ENCODE results near the gene CA7.
A peak's percentile ranks its signal among the peaks of the same experiment; 100 is the strongest.
"Not testable (repeated sequence)": the region's sequence is repeated elsewhere in the genome, so short reads cannot be mapped to it uniquely, and the experiment has no call there.

CA7 gene

GRCh38 chr16:66888647-66889615 lies 44.7 kb downstream of the CA7 start:
- H3K4me3 ChIP-seq (ENCODE audit: low read depth in 1 of 2, low read length in 2 of 2): no peak overlapping the region
- peaks cover 0 to 19% of the 10 kb centered on the region in 2 donors for H3K36me3 ChIP-seq (ENCODE audit: control insufficient read depth in 1 of 2, insufficient read depth in 2 of 2, low read length in 2 of 2)
- no peaks in the 10 kb centered on the region for H3K4me1 ChIP-seq (ENCODE audit: control insufficient read depth in 1 of 2, insufficient read depth in 2 of 2, low read length in 2 of 2)
- H3K9me3 ChIP-seq (ENCODE audit: control insufficient read depth in 1 of 2, low read length in 2 of 2): no peaks in the 10 kb centered on the region
- no peak overlapping the region for H3K27ac ChIP-seq (ENCODE audit: low read length)
- no peaks in the 10 kb centered on the region for H3K27me3 ChIP-seq (ENCODE audit: low read depth, low read length)

GRCh38 chr16:66889622-66890021 lies 45.4 kb downstream of the CA7 start:
- no peaks in the 10 kb centered on the region for H3K4me1 ChIP-seq (ENCODE audit: control insufficient read depth in 1 of 2, insufficient read depth in 2 of 2, low read length in 2 of 2)
- no peak overlapping the region for H3K27ac ChIP-seq (ENCODE audit: low read length)
- H3K36me3 ChIP-seq (ENCODE audit: control insufficient read depth in 1 of 2, insufficient read depth in 2 of 2, low read length in 2 of 2): peaks cover 0 to 16% of the 10 kb centered on the region in 2 donors
- H3K4me3 ChIP-seq (ENCODE audit: low read depth in 1 of 2, low read length in 2 of 2): no peak overlapping the region
- no peaks in the 10 kb centered on the region for H3K9me3 ChIP-seq (ENCODE audit: control insufficient read depth in 1 of 2, low read length in 2 of 2)
- no peaks in the 10 kb centered on the region for H3K27me3 ChIP-seq (ENCODE audit: low read depth, low read length)

- no peak overlapping the region for H3K4me3 ChIP-seq (ENCODE audit: low read depth in 1 of 2, low read length in 2 of 2)
- H3K27ac ChIP-seq (ENCODE audit: low read length): no peak overlapping the region
- no peaks in the 10 kb centered on the region for H3K9me3 ChIP-seq (ENCODE audit: control insufficient read depth in 1 of 2, low read length in 2 of 2)
- no peaks in the 10 kb centered on the region for H3K4me1 ChIP-seq (ENCODE audit: control insufficient read depth in 1 of 2, insufficient read depth in 2 of 2, low read length in 2 of 2)
- H3K36me3 ChIP-seq (ENCODE audit: control insufficient read depth in 1 of 2, insufficient read depth in 2 of 2, low read length in 2 of 2): peaks cover 0 to 4% of the 10 kb centered on the region in 2 donors
- H3K27me3 ChIP-seq (ENCODE audit: low read depth, low read length): no peaks in the 10 kb centered on the region
Observed at GRCh38 chr16:66890799-66891198, 46.6 kb downstream of the CA7 start.

- H3K36me3 ChIP-seq (ENCODE audit: control insufficient read depth in 1 of 2, insufficient read depth in 2 of 2, low read length in 2 of 2): peaks cover 0 to 3% of the 10 kb centered on the region in 2 donors
- no peaks in the 10 kb centered on the region for H3K27me3 ChIP-seq (ENCODE audit: low read depth, low read length)
- no peak overlapping the region for H3K4me3 ChIP-seq (ENCODE audit: low read depth in 1 of 2, low read length in 2 of 2)
- H3K9me3 ChIP-seq (ENCODE audit: control insufficient read depth in 1 of 2, low read length in 2 of 2): no peaks in the 10 kb centered on the region
- H3K27ac ChIP-seq (ENCODE audit: low read length): no peak overlapping the region
- H3K4me1 ChIP-seq (ENCODE audit: control insufficient read depth in 1 of 2, insufficient read depth in 2 of 2, low read length in 2 of 2): no peaks in the 10 kb centered on the region
Observed at GRCh38 chr16:66891360-66891759, 47.1 kb downstream of the CA7 start.

DNA sequence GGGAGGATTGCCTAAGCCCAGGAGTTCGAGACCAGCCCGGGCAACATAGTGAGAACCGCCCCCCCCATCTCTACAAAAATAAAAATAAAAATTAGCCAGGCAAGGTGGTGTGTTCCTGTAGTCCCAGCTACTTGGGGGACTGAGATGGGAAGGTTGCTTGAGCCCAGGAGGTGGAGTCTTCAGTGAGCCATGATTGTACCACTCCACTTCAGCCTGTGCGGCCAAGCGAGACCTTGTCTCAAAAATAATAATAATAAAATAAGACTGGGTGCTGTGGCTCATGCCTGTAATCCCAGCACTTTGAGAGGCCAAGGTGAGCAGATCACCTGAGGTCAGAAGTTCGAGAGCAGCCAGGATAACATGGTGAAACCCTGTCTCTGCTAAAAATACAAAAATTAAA lies 47.6 kb downstream of the CA7 start:
- Histone ChIP-seq H3K9me3 (ENCODE audit: control insufficient read depth in 1 of 2, low read length in 2 of 2) (no peaks in the 10 kb centered on the region), H3K4me1 (ENCODE audit: control insufficient read depth in 1 of 2, insufficient read depth in 2 of 2, low read length in 2 of 2) (no peaks in the 10 kb centered on the region), H3K27me3 (ENCODE audit: low read depth, low read length) (no peaks in the 10 kb centered on the region), H3K27ac (ENCODE audit: low read length) (no peak overlapping the region), H3K4me3 (ENCODE audit: low read depth in 1 of 2, low read length in 2 of 2) (no peak overlapping the region), H3K36me3 (ENCODE audit: control insufficient read depth in 1 of 2, insufficient read depth in 2 of 2, low read length in 2 of 2) (peaks cover 0 to 3% of the 10 kb centered on the region in 2 donors)

DNA sequence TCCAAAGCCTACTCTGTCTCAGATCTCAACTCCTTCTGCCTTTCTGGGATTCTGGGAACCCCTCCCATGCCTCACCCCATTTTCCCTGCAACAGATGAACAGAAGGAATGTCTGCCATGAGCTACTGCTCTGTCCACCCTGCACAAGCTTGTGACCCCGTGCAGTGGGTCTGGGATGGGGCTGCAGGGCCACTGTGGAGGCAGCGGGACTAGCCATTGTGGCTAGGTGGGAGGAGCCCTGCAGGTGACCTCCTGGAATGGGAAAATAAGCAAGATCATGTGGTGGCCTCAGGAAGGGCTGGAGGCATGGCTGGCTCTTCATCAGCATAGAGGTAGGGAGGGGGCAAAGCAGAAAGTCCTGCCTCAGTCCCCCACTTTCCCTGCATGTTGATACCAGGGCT lies 49.8 kb downstream of the CA7 start:
- Histone ChIP-seq H3K27me3 (ENCODE audit: low read depth, low read length) (no peaks in the 10 kb centered on the region), H3K36me3 (ENCODE audit: control insufficient read depth in 1 of 2, insufficient read depth in 2 of 2, low read length in 2 of 2) (peaks cover 0 to 3% of the 10 kb centered on the region in 2 donors), H3K4me3 (ENCODE audit: low read depth in 1 of 2, low read length in 2 of 2) (no peak overlapping the region), H3K27ac (ENCODE audit: low read length) (no peak overlapping the region), H3K9me3 (ENCODE audit: control insufficient read depth in 1 of 2, low read length in 2 of 2) (no peaks in the 10 kb centered on the region), H3K4me1 (ENCODE audit: control insufficient read depth in 1 of 2, insufficient read depth in 2 of 2, low read length in 2 of 2) (peaks cover 0 to 8% of the 10 kb centered on the region in 2 donors)

GRCh38 chr16:66894948-66895688 lies 50.9 kb downstream of the CA7 start:
- peaks cover 0 to 3% of the 10 kb centered on the region in 2 donors for H3K36me3 ChIP-seq (ENCODE audit: control insufficient read depth in 1 of 2, insufficient read depth in 2 of 2, low read length in 2 of 2)
- peaks cover 9 to 19% of the 10 kb centered on the region in 2 donors for H3K4me1 ChIP-seq (ENCODE audit: control insufficient read depth in 1 of 2, insufficient read depth in 2 of 2, low read length in 2 of 2)

DNA sequence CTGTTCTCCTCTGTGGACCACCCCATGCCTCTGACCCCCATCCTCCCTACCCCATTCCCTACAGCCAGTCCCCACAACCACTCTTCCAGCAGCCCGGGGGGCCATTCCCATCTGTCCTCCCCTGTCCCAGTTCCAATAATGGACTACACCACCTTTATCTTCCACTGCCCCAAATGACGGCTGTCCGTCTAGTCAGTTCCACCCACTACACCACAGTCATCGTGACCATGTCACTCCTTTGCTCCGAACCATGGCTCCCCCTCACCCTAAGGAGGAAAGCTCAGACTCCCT lies 51.4 kb downstream of the CA7 start:
- Histone ChIP-seq H3K27me3 (ENCODE audit: low read depth, low read length) (no peaks in the 10 kb centered on the region), H3K4me1 (ENCODE audit: control insufficient read depth in 1 of 2, insufficient read depth in 2 of 2, low read length in 2 of 2) (peaks cover 12 to 23% of the 10 kb centered on the region in 2 donors), H3K9me3 (ENCODE audit: control insufficient read depth in 1 of 2, low read length in 2 of 2) (no peaks in the 10 kb centered on the region), H3K36me3 (ENCODE audit: control insufficient read depth in 1 of 2, insufficient read depth in 2 of 2, low read length in 2 of 2) (peaks cover 0 to 3% of the 10 kb centered on the region in 2 donors), H3K4me3 (ENCODE audit: low read depth in 1 of 2, low read length in 2 of 2) (no peak overlapping the region), H3K27ac (ENCODE audit: low read length) (peak overlapping the region; percentile 14)

More at GRCh38 chr16:66894948-66895688, 50.9 kb downstream of the CA7 start:
- H3K27me3 ChIP-seq (ENCODE audit: low read depth, low read length): no peaks in the 10 kb centered on the region
- no peak overlapping the region for H3K4me3 ChIP-seq (ENCODE audit: low read depth in 1 of 2, low read length in 2 of 2)
- no peak overlapping the region for H3K27ac ChIP-seq (ENCODE audit: low read length)
- no peaks in the 10 kb centered on the region for H3K9me3 ChIP-seq (ENCODE audit: control insufficient read depth in 1 of 2, low read length in 2 of 2)

DNA sequence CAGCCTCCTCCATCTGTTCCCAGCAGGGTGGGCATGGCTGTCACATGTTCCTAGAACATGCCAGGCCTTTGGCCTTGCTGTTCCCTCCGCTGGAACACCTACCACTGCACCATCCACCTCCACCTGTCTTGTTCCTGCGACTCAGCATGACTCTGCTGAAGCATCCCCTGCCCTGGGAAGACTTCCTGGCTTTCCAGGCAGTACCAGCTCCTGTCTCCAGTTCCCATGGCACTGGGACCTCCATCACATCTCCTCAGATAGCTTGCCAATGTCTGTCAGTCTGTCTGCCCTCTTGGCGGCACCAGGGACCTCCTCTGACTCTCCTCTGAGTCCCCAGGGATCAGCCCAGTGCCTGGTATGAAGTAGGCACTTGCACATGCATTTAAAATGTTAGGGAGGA lies 51.8 kb downstream of the CA7 start:
- Histone ChIP-seq H3K27ac (ENCODE audit: low read length) (peak overlapping the region; percentile 14), H3K4me3 (ENCODE audit: low read depth in 1 of 2, low read length in 2 of 2) (no peak overlapping the region), H3K9me3 (ENCODE audit: control insufficient read depth in 1 of 2, low read length in 2 of 2) (no peaks in the 10 kb centered on the region), H3K4me1 (ENCODE audit: control insufficient read depth in 1 of 2, insufficient read depth in 2 of 2, low read length in 2 of 2) (peaks cover 16 to 26% of the 10 kb centered on the region in 2 donors), H3K27me3 (ENCODE audit: low read depth, low read length) (no peaks in the 10 kb centered on the region), H3K36me3 (ENCODE audit: control insufficient read depth in 1 of 2, insufficient read depth in 2 of 2, low read length in 2 of 2) (peaks cover 0 to 3% of the 10 kb centered on the region in 2 donors)

GRCh38 chr16:66896682-66897081 lies 52.5 kb downstream of the CA7 start:
- H3K4me3 ChIP-seq (ENCODE audit: low read depth in 1 of 2, low read length in 2 of 2); H3K27me3 ChIP-seq (ENCODE audit: low read depth, low read length); H3K9me3 ChIP-seq (ENCODE audit: control insufficient read depth in 1 of 2, low read length in 2 of 2); H3K36me3 ChIP-seq (ENCODE audit: control insufficient read depth in 1 of 2, insufficient read depth in 2 of 2, low read length in 2 of 2): not testable (repeated sequence)
- H3K4me1 ChIP-seq (ENCODE audit: control insufficient read depth in 1 of 2, insufficient read depth in 2 of 2, low read length in 2 of 2): peaks cover 20 to 33% of the 10 kb centered on the region in 2 donors
- peak overlapping the region; percentile 14 for H3K27ac ChIP-seq (ENCODE audit: low read length)

DNA sequence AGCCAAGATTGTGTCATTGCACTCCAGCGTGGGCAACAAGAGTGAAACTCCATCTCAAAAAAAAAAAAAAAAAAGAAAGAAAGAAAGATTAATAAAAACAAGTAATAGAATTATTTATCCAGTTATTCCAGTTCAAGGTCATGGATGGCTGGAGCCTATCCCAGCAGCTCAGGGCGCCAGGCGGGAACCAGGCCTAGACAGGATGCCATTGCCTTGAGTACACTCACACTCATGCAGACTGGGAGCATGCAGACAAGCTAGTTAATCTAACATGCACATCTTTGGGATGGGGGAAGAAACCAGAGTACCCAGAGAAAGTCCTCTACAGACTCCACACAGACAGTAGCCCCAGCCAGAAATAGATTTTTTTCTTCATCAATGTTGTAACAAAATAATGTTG lies 54.0 kb downstream of the CA7 start:
- Histone ChIP-seq H3K9me3 (ENCODE audit: control insufficient read depth in 1 of 2, low read length in 2 of 2) (no peaks in the 10 kb centered on the region), H3K4me1 (ENCODE audit: control insufficient read depth in 1 of 2, insufficient read depth in 2 of 2, low read length in 2 of 2) (peaks cover 20 to 45% of the 10 kb centered on the region in 2 donors), H3K36me3 (ENCODE audit: control insufficient read depth in 1 of 2, insufficient read depth in 2 of 2, low read length in 2 of 2) (no peaks in the 10 kb centered on the region), H3K27ac (ENCODE audit: low read length) (no peak overlapping the region), H3K27me3 (ENCODE audit: low read depth, low read length) (no peaks in the 10 kb centered on the region), H3K4me3 (ENCODE audit: low read depth in 1 of 2, low read length in 2 of 2) (no peak overlapping the region)

All from muscle layer of duodenum (tissue), 2 donors.